GM12892 (cell line): Measurements from ENCODE around the gene PEX11B.

ENCODE experiments used
- DNase-seq: peaks from one replicate; pipeline ENCODE4 v3.0.0; 2011; ENCODE audit not compliant: insufficient read length
- FAIRE-seq: peaks from 2 replicates; lab custom pipeline; 2011; peaks lifted over from hg19 to GRCh38; lab: Jason Lieb, UNC
- POLR2A ChIP-seq: IDR thresholded peaks from 2 replicates; pipeline ENCODE4 v1.6.1; 2011; ENCODE audit warnings: low read depth, low read length, control low read depth
- POLR2AphosphoS5 ChIP-seq: IDR thresholded peaks from 2 replicates; pipeline ENCODE4 v1.6.1; 2011; ENCODE audit warnings: low read depth, low read length, control low read depth
- TAF1 ChIP-seq: IDR thresholded peaks from 2 replicates; pipeline ENCODE4 v1.6.1; 2011; ENCODE audit warnings: low read depth, mild to moderate bottlenecking, control low read depth, low read length, borderline replicate concordance

PEX11B gene

GRCh38 chr1:145879775-145880174 is 38.7 kb downstream of the PEX11B start:
- TF ChIP-seq POLR2A (no peak), TAF1 (no peak), POLR2AphosphoS5 (no peak)
- FAIRE-seq (no peak), DNase-seq (no peak)

DNA sequence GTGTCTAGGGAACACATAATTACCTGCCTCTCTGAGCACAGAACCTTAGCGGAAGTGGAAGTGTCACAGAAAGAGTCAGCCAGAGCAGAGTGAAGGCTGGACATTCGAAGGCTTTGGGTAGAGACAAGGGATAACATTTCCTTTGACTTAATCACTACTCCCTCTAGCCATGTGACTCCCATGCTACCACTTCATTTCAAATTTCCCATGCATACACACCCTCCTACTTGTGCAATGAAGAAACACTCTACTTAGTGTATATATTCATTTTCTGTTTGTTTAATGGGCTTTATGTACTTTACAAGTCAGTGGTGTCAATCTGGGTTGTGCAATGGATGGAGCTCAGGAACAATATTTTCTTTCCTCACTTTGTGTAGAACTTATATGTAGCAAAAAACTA is 39.8 kb downstream of the PEX11B start:
- FAIRE-seq (no peak), DNase-seq (no peak)
- TF ChIP-seq POLR2A = no peak
- TF ChIP-seq TAF1 = no peak
- no peak for TF ChIP-seq POLR2AphosphoS5

DNA sequence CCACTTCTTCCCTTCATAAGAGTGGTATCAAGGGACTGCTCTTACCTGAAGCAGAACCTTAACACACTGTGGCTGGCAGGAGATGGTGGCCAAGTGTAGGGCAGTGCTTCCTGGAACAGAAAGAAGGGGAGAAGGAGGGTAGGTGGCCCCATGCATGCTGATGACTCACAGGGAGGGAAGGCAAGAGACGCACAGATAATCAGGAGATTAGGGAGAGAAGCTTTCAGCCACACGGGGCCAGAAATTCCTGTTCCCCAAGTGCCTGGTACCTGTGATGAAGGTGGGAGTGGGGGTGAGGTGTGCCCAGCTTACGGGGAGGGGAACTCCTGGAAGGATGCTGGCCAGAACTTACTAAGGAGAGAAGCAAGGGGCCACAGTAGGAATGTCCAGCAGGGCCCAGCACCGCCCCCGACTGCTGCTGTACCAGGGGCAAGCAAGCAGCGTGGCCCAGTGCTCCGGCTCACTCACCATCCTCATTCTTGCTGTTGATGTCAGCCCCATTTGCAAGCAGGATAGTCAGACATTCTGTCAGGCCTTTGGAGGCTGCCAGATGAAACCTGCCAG is 40.5 kb downstream of the PEX11B start:
- no peak for FAIRE-seq
- TF ChIP-seq POLR2AphosphoS5 (no peak), TAF1 (no peak), POLR2A (no peak)
- DNase-seq = no peak

DNA sequence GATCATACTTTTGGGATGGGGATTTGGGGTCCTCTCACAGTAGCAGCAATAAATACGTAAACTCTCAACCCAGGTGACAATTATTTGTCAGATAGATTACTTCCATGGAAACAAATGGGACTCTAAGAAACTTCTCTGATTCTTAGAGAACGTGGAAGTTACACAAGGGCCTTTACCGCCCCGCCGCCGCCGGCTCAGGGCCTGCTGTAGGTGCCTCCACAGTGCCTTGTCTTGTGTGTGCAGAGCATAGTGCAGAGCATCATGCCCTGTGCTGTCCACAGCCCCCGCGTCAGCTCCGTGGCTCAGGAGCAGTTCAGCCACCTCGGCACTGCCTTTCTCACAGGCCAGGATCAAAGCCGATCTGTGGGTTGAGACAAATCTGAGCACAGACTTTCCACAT is 43.9 kb downstream of the PEX11B start:
- DNase-seq = no peak

DNA sequence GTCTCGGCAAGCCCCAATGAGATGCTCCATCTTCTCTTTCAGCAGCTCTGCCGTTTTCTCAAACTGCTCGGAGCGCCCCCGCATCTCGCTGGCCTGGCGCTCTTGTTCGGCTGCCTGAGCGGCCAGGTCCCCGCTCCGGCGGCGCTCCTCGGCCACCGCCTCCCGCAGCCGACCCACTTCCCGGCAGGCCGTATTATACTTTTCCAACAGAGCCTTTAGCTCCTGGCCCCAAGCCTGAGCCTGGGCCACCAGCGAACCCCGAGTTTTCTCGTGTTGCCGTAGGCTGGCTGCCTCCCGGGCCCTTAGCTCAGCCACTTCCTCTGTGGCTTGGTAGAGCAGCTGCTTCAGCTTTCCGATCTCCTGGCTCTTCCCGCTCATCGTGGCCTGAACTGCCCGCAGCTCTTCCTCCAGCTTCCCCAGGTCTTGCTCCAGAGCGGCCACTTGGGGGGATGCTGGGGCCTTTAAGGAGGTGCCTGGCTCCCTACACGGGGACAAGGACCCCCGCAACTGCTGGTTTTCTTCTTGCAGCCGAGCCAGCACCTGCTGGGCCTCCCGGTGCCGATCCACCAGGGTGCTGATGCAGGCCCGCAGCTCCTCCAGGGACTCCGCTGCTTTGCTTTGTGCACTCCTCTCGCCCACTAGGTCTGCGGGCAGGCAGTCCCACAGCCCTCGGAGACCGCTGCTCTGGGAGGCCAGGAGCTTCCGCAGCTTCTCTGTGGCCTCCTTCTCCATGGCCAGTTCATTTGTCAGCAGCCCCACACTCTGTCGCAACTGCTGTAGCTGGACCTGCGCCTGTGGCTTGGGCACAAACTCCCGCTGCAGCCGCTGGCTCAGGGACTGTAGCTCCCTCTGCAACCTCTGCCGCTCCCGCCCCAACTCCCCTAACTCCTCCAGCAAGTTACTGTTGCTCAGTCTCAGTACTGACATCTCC is 46.3 kb downstream of the PEX11B start:
- FAIRE-seq = no peak
- no peak for DNase-seq

More for the DNA sequence above, 43.9 kb downstream of the PEX11B start:
- no peak for FAIRE-seq
- no peak for TF ChIP-seq POLR2AphosphoS5
- TF ChIP-seq POLR2A = no peak
- no peak for TF ChIP-seq TAF1

DNA sequence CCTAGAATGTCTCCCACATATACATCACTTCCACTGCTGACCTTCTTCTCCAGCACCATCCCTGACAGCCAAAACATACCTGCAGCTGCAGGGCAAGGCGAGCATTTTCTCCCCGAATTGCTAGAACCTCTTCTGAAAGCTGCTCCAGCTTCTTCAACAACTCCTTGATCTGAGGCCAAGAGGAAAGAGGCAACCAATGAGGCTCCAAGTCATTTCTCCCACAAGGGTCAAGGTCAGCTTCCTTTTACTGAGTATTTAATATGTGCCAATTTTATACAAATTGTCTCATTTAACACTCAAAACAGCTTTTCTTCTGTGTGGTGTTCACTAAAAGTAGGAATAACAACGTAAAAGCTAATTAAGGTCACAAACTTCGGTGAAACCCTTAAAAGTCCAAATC is 50.3 kb downstream of the PEX11B start:
- FAIRE-seq = no peak
- no peak for TF ChIP-seq POLR2AphosphoS5
- TF ChIP-seq TAF1 = no peak
- no peak for TF ChIP-seq POLR2A
- no peak for DNase-seq

More for the DNA sequence above, 46.3 kb downstream of the PEX11B start:
- TF ChIP-seq POLR2A (no peak), TAF1 (no peak), POLR2AphosphoS5 (no peak)

DNA sequence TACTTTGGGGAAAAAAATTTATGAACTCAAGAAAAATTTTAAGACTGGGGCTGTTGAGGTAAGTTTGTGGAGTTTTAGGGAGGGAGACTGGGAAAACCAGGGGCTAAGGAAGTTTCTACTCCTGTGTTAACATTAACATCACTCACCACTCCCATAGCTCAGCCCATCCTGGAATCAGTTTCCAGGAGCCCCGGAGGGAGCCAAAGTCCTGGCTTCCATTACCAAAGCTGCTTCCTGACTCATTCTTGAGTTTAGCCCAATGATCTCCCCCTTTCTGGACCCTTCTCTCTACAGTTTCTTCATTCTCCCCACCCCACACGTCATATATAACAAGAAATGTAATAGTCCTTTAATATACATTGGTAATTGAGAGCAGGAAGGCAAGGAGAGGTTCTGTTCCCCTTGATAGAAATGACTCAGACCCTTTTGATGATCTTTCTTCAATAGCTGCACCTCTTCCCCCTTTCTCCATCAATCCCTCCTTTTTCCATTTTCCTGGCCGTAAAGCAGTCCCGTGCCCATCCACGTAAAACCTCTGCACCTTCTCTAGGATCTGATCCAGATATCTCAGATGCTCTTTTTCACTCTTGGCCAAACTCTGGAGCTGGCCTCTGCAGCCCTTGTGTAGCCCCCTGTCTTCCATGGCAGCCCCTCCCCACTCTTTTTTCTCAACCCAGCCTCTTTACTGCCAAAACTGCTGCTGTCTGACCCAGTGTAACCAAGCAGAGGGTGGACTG is 55.1 kb downstream of the PEX11B start:
- no peak for TF ChIP-seq POLR2AphosphoS5
- TF ChIP-seq TAF1 = no peak
- no peak for TF ChIP-seq POLR2A
- DNase-seq (no peak), FAIRE-seq (no peak)
